Measurements from ENCODE around the gene RAB34. TPM values are rescaled to one million over a fixed set of nuclear protein-coding genes. Genes with fewer than 3 reads are reported as not detected.

The RAB34 gene
- total RNA-seq, 4 donors from 2014 or later = 185 to 219 (median 196) TPM

DNA sequence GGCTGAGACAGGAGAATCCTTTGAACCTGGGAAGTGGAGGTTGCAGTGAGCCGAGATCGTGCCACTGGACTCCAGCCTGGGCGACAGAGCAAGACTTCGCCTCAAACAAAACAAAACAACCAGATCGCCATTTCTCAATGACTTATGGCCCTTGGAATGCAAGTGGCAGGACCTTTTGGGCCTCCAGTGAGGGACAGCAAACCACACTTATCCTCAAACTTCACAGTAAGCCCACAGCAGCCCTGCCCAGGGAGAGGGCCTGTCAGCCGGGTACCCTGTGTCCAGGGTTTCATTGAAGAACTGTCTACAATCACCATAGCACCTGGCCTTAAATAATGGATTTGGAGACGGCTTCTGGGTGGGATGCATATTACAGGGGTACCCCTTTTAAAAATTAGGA, 37.8 kb upstream of the RAB34 start:
- no peaks in the 10 kb centered on the region for H3K27me3 ChIP-seq
- H3K36me3 ChIP-seq = peaks cover 0 to 44% of the 10 kb centered on the region in 2 donors
- 58 to 100% methylated on average over 1 to 3 of the region's 7 CpGs for WGBS, 2 donors (ENCODE audit: low coverage in 1 of 2)
- no peak overlapping the region for H3K27ac ChIP-seq
- ATAC-seq = no peak
- peaks cover 0 to 7% (median 0%) of the 10 kb centered on the region in 3 donors for H3K4me1 ChIP-seq
- no peaks in the 10 kb centered on the region for H3K9me3 ChIP-seq
- no peak overlapping the region for H3K4me3 ChIP-seq
- TF ChIP-seq, protein P1, sequence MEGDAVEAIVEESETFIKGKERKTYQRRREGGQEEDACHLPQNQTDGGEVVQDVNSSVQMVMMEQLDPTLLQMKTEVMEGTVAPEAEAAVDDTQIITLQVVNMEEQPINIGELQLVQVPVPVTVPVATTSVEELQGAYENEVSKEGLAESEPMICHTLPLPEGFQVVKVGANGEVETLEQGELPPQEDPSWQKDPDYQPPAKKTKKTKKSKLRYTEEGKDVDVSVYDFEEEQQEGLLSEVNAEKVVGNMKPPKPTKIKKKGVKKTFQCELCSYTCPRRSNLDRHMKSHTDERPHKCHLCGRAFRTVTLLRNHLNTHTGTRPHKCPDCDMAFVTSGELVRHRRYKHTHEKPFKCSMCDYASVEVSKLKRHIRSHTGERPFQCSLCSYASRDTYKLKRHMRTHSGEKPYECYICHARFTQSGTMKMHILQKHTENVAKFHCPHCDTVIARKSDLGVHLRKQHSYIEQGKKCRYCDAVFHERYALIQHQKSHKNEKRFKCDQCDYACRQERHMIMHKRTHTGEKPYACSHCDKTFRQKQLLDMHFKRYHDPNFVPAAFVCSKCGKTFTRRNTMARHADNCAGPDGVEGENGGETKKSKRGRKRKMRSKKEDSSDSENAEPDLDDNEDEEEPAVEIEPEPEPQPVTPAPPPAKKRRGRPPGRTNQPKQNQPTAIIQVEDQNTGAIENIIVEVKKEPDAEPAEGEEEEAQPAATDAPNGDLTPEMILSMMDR (IDR thresholded peaks at IDR 0.05) = no peak
- TF ChIP-seq POLR2A (IDR thresholded peaks at IDR 0.05) (no peak), EP300 (IDR thresholded peaks at IDR 0.05) (no peak), POLR2AphosphoS5 (IDR thresholded peaks at IDR 0.05) (no peak)

DNA sequence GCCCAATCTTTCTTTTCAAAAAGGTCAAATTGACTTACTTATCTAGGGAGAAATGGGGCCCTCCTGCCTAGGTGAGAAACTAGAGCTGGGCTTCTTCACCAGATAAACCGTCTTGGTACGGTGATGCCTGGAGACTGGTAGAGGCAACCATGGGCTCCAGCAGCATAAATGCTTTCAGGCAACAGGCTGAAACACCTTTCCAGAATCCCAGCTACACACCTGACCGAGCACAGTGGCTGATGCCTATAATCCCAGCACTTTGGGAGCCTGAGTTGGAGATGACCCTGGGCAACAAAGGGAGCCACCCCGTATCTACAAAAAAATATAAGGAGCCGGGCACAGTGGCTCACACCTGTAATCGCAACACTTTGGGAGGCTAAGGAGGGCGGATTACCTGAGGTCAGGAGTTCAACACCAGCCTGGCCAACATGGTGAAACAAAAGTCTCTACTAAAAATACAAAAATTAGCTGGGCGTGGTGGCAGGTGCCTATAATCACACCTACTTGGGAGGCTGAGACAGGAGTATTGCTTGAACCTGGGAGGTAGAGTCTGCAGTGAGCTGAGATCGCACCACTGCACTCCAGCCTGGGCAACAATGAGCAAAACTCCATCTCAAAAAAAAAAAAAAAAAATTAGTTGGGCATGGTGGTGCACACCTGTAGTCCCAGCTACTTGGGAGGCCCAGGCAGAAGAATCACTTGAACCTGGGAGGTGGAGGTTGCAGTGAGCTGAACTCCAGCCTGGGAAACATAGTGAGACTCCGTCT, 34.1 kb upstream of the RAB34 start:
- Histone ChIP-seq H3K27me3 (no peaks in the 10 kb centered on the region), H3K9me3 (no peaks in the 10 kb centered on the region), H3K36me3 (peaks cover 0 to 34% of the 10 kb centered on the region in 2 donors), H3K4me3 (no peak overlapping the region), H3K4me1 (peaks cover 0 to 29% (median 0%) of the 10 kb centered on the region in 3 donors), H3K27ac (no peak overlapping the region)
- ATAC-seq = no peak
- TF ChIP-seq, protein P1 (IDR thresholded peaks at IDR 0.05) = no peak
- TF ChIP-seq EP300 (IDR thresholded peaks at IDR 0.05) = no peak
- TF ChIP-seq POLR2A (IDR thresholded peaks at IDR 0.05) = no peak
- TF ChIP-seq POLR2AphosphoS5 (IDR thresholded peaks at IDR 0.05) = no peak
- whole genome bisulfite sequencing, 2 donors (ENCODE audit: low coverage in 1 of 2) = 91% methylated on average over 4 to 6 of the region's 10 CpGs

DNA sequence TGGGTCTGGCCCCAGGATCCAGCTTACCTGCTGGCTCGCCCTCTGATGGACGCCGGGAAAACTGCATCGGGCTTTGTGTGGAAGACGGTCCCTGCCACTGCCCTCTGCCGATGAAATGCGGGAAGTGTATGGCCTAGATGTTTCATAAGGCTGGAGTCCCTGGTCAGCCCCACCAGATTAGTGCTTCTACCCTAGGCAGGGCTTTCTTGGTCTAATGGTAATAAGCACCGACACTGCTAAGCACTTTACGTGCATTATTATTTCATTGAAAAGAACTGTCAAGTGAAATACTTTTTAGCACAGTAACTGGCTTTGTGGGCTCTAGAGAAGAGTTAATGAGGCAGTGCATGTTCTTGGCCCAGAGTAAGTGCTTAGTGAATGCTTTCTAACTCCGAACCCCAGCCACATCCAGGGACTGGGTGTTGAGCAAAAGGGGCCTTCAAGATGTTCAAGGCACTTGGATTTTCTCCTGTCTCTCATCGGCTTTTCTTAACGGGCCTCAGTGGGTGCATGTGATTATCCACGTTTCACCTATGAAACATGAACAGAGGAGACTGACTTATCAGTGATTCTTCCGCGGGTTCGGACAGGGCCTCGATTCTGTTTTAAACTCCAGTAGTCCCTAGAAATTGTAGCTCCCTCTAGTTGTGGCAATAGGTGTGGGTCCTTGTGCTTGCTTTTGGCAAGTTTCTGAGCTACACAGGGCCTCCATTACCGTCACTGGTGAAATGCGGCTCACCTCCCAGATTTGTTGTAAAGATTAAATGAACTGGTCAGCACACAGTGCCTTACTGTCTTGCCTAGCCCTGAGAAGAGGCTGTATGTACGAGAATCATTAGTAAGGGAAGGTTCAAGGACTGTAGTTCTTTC, 32.7 kb upstream of the RAB34 start:
- peak; percentile 87 for ATAC-seq
- no peak for TF ChIP-seq EP300 (IDR thresholded peaks at IDR 0.05)
- TF ChIP-seq POLR2A (IDR thresholded peaks at IDR 0.05) = no peak
- TF ChIP-seq, protein P1 (IDR thresholded peaks at IDR 0.05) = peak in 3 of 4 experiments; percentile 99 to 100 (median 100)
- TF ChIP-seq POLR2AphosphoS5 (IDR thresholded peaks at IDR 0.05) = peak; percentile 49
- Histone ChIP-seq H3K36me3 (peaks cover 0 to 27% of the 10 kb centered on the region in 2 donors), H3K9me3 (no peaks in the 10 kb centered on the region), H3K27me3 (no peaks in the 10 kb centered on the region), H3K27ac (peak overlapping the region in 2 of 4 donors; percentile 31 to 53), H3K4me1 (peaks cover 0 to 42% (median 8%) of the 10 kb centered on the region in 3 donors), H3K4me3 (no peak overlapping the region)
- 43 to 51% methylated on average over 10 of the region's 20 CpGs for WGBS, 2 donors (ENCODE audit: low coverage in 1 of 2)

DNA sequence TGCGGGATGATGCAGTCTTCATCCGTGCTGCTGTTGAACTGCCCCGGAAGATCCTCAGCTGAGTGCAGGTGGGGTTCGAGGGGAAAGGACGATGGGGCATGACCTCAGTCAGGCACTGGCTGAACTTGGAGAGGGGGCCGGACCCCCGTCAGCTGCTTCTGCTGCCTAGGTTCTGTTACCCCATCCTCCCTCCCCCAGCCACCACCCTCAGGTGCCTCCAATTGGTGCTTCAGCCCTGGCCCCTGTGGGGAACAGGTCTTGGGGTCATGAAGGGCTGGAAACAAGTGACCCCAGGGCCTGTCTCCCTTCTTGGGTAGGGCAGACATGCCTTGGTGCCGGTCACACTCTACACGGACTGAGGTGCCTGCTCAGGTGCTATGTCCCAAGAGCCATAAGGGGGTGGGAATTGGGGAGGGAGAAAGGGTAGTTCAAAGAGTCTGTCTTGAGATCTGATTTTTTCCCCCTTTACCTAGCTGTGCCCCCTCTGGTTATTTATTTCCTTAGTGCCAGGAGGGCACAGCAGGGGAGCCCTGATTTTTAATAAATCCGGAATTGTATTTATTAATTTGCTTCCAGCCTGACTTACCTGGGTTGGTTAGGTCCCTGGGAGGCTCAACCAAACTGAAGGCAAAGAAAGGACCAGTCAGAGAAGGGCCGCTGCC, 32.0 kb upstream of the RAB34 start:
- TF ChIP-seq EP300 (IDR thresholded peaks at IDR 0.05) (no peak), POLR2A (IDR thresholded peaks at IDR 0.05) (no peak), POLR2AphosphoS5 (IDR thresholded peaks at IDR 0.05) (no peak)
- TF ChIP-seq, protein P1 (IDR thresholded peaks at IDR 0.05) = no peak
- WGBS, 2 donors (ENCODE audit: low coverage in 1 of 2) = 11 to 47% methylated on average over 1 to 3 of the region's 11 CpGs
- ATAC-seq = no peak
- Histone ChIP-seq H3K4me1 (peaks cover 0 to 50% (median 15%) of the 10 kb centered on the region in 3 donors), H3K27ac (peak overlapping the region in 3 of 4 donors; percentile 7 to 53 (median 45)), H3K9me3 (no peaks in the 10 kb centered on the region), H3K27me3 (no peaks in the 10 kb centered on the region), H3K36me3 (peaks cover 0 to 27% of the 10 kb centered on the region in 2 donors), H3K4me3 (no peak overlapping the region)

All from gastroesophageal sphincter (tissue), 4 donors.